HepG2 (cell line): ENCODE data around the gene PLK4. TPM values are rescaled to one million over a fixed set of nuclear protein-coding genes. Genes with fewer than 3 reads are reported as not detected.

Experiments used
- ATF2 ChIP-seq: sonication (generic); formaldehyde crosslinking; IDR thresholded peaks from 2 replicates; pipeline ENCODE4 v1.4.0; 2020; ENCODE audit warnings: missing genetic modification reagents
- GABPA ChIP-seq, 2 experiments: IDR thresholded peaks; 2 replicates each; pipeline ENCODE4 v1.6.1; 2011 to 2016; ENCODE audit warnings: low read depth in 2 of 2, low read length in 1 of 2, missing biosample characterization in 1 of 2, missing genetic modification characterization in 1 of 2
- HES4 ChIP-seq: sonication (generic); formaldehyde crosslinking; IDR thresholded peaks from 2 replicates; pipeline ENCODE4 v1.9.0; 2021; ENCODE audit warnings: mild to moderate bottlenecking, missing genetic modification reagents, borderline replicate concordance
- HNRNPLL ChIP-seq: fragments of 200-400 bp; formaldehyde crosslinking; IDR thresholded peaks from 2 replicates; pipeline ENCODE4 v1.6.1; 2017; ENCODE audit warnings: mild to moderate bottlenecking, low read depth, low read length; ENCODE audit not compliant: poor library complexity, severe bottlenecking
- ISX ChIP-seq: sonication (generic); formaldehyde crosslinking; conservative IDR thresholded peaks from 2 replicates; pipeline ENCODE4 v1.5.0; 2020; ENCODE audit warnings: missing genetic modification reagents
- MBD4 ChIP-seq: IDR thresholded peaks from 2 replicates; pipeline ENCODE4 v1.6.1; 2012; ENCODE audit warnings: low read length, inconsistent platforms, borderline replicate concordance
- MLXIP ChIP-seq: sonication (generic); formaldehyde crosslinking; IDR thresholded peaks from 2 replicates; pipeline ENCODE4 v1.9.0; 2021; ENCODE audit warnings: missing genetic modification reagents, borderline replicate concordance
- NR1H2 ChIP-seq: sonication (generic); formaldehyde crosslinking; IDR thresholded peaks from 2 replicates; pipeline ENCODE4 v1.8.1; 2022; ENCODE audit warnings: low read depth, missing genetic modification reagents, borderline replicate concordance
- PCBP1 ChIP-seq: fragments of 200-400 bp; formaldehyde crosslinking; IDR thresholded peaks from 2 replicates; pipeline ENCODE4 v1.6.1; 2017; ENCODE audit warnings: mild to moderate bottlenecking, low read depth, low read length, borderline replicate concordance
- SALL1 ChIP-seq: sonication (generic); formaldehyde crosslinking; IDR thresholded peaks from 2 replicates; pipeline ENCODE4 v1.8.0; 2022; ENCODE audit warnings: mild to moderate bottlenecking, missing genetic modification reagents
- USF2 ChIP-seq, 2 experiments: sonication (generic) in 1 of 2; formaldehyde crosslinking in 1 of 2; IDR thresholded peaks; 2 replicates each; pipeline versions ENCODE4 v1.5.1 to v1.6.1; 2011 to 2020; ENCODE audit warnings: borderline replicate concordance in 1 of 2, low read depth in 1 of 2, low read length in 1 of 2, mild to moderate bottlenecking in 1 of 2, missing genetic modification reagents in 1 of 2, moderate library complexity in 1 of 2
- ZNF136 ChIP-seq: sonication (generic); formaldehyde crosslinking; IDR thresholded peaks from 2 replicates; pipeline ENCODE4 v1.8.1; 2022; ENCODE audit warnings: low read depth, mild to moderate bottlenecking, moderate library complexity, missing genetic modification reagents
- ZNF274 ChIP-seq: sonication (generic); formaldehyde crosslinking; IDR thresholded peaks from 2 replicates; pipeline ENCODE4 v1.5.1; 2020; ENCODE audit warnings: mild to moderate bottlenecking, missing genetic modification reagents
- ZNF451 ChIP-seq: sonication (generic); formaldehyde crosslinking; IDR thresholded peaks from 2 replicates; pipeline ENCODE4 v1.5.0; 2020; ENCODE audit warnings: mild to moderate bottlenecking, missing genetic modification reagents
- ZNF580 ChIP-seq: IDR thresholded peaks from 2 replicates; pipeline ENCODE4 v1.6.1; 2016; ENCODE audit warnings: low read depth, borderline replicate concordance
- ZSCAN31 ChIP-seq: sonication (generic); formaldehyde crosslinking; IDR thresholded peaks from 2 replicates; pipeline ENCODE4 v1.5.0; 2020; ENCODE audit warnings: low read depth, mild to moderate bottlenecking, missing genetic modification reagents
- polyA plus RNA-seq, 8 experiments: library from polyadenylated mRNA; depleted of rRNA in 3 of 8; stranded (reverse) in 7 of 8; unstranded in 1 of 8; fragments of >200 nt; fragmentation: Illumina TruSeq in 4 of 8; extraction: Trizol in 4 of 8; gene quantifications; 2 replicates each; pipeline versions ENCODE4 v1.2.1 to v1.2.3, GENCODE V29; 2011 to 2016; ENCODE audit warnings: low read depth in 4 of 8, missing spikeins in 1 of 8, mixed read lengths in 1 of 8; ENCODE audit not compliant: insufficient read depth in 1 of 8
- total RNA-seq, 5 experiments: library from RNA; depleted of rRNA; stranded (reverse); fragments of >200 nt; fragmentation: Illumina TruSeq; extraction: Trizol; gene quantifications; 2 replicates each; pipeline ENCODE4 v1.2.3, GENCODE V29; 2016; ENCODE audit warnings: low read depth in 1 of 5
- TF ChIP-seq, protein P1 (sequence below): sonication (generic); formaldehyde crosslinking; IDR thresholded peaks from 2 replicates; pipeline ENCODE4 v1.5.0; 2020; ENCODE audit warnings: missing genetic modification reagents
- TF ChIP-seq, protein P2 (sequence below): sonication (generic); formaldehyde crosslinking; IDR thresholded peaks from 2 replicates; pipeline ENCODE4 v1.8.0; 2022; ENCODE audit warnings: mild to moderate bottlenecking, missing genetic modification reagents, moderate library complexity

PLK4 gene
- total and polyA plus RNA-seq, 2 of the 13 experiments (the other 11 are each of a cell fraction or from before 2014, with no cell fraction given), result 22.4 to 46.1 TPM

DNA sequence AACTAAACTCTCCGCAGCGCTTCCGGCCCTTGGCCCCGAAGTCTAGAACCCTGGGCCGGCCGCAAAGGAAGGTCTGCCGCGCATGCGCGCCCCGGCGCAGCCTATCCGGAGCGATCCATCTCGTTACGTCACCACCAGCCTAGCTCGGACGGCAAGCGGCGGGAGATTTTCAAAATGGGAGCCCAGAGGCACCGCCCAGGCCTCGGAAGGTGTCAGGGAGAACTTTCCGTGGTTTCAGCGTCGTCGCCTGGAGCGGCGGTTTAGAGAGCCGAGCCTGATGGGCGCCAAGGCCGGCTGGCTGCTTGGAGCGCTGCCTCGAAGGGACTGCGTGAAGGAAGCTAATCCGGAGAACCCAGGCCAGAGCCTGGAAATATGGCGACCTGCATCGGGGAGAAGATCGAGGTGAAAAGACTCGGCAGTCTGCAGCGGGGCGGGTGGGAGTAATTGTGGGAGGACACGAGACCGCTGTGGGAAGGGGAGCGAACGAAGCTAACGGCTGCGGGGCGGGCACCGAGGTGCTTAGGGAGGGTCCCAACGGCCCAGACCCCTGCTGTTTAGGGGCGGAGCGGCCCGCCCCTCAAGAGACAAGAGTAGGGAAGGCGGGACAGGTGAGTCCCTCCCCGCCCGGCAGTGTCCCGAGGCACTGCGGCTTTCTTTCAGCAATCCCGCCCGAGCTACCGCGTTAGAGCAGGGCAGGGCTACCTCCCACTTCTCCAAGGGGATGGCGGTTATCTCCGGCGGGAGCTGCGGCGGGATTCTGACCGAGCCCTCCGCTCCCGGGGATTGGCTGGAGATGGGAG lies at the start of gene PLK4 (continued):
- TF ChIP-seq, protein P1, sequence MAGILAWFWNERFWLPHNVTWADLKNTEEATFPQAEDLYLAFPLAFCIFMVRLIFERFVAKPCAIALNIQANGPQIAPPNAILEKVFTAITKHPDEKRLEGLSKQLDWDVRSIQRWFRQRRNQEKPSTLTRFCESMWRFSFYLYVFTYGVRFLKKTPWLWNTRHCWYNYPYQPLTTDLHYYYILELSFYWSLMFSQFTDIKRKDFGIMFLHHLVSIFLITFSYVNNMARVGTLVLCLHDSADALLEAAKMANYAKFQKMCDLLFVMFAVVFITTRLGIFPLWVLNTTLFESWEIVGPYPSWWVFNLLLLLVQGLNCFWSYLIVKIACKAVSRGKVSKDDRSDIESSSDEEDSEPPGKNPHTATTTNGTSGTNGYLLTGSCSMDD (CRISPR knock-in tag), result no peak
- peak; percentile 46; the same call in 1 of the 2 replicates for TF ChIP-seq ZNF274 (CRISPR knock-in tag)
- TF ChIP-seq, protein P2, sequence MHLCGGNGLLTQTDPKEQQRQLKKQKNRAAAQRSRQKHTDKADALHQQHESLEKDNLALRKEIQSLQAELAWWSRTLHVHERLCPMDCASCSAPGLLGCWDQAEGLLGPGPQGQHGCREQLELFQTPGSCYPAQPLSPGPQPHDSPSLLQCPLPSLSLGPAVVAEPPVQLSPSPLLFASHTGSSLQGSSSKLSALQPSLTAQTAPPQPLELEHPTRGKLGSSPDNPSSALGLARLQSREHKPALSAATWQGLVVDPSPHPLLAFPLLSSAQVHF (CRISPR knock-in tag), result 0 out of 2 replicates have a peak, but pooled peaks have one; percentile 41
- no peak for TF ChIP-seq MLXIP (CRISPR knock-in tag)
- TF ChIP-seq ZNF136 (CRISPR knock-in tag), result 0 out of 2 replicates have a peak, but pooled peaks have one; percentile 27
- no peak for TF ChIP-seq USF2 (IDR thresholded peaks at IDR 0.05; ENCODE audit: low read depth, low read length)
- no peak for TF ChIP-seq USF2 (CRISPR knock-in tag; IDR thresholded peaks at IDR 0.05; ENCODE audit: borderline replicate concordance)
- peak; percentile 67 for TF ChIP-seq SALL1 (CRISPR knock-in tag)
- peak; percentile 78 for TF ChIP-seq ATF2
- TF ChIP-seq GABPA (IDR thresholded peaks at IDR 0.05; ENCODE audit: low read depth, low read length), result no peak
- peak; percentile 74 for TF ChIP-seq GABPA (CRISPR knock-in tag; IDR thresholded peaks at IDR 0.05; ENCODE audit: low read depth)
- 0 out of 2 replicates have a peak, but pooled peaks have one; percentile 32 for TF ChIP-seq PCBP1
- peak; percentile 81; the same call in 1 of the 2 replicates for TF ChIP-seq HES4 (CRISPR knock-in tag)
- no peak for TF ChIP-seq MBD4
- 0 out of 2 replicates have a peak, but pooled peaks have one; percentile 46 for TF ChIP-seq ISX (CRISPR knock-in tag)
- peak; percentile 86 for TF ChIP-seq HNRNPLL
- peak; percentile 57; the same call in 1 of the 2 replicates for TF ChIP-seq NR1H2 (CRISPR knock-in tag)
- TF ChIP-seq ZSCAN31 (CRISPR knock-in tag), result peak; percentile 91
- TF ChIP-seq ZNF580, result peak; percentile 61
- TF ChIP-seq ZNF451, result 0 out of 2 replicates have a peak, but pooled peaks have one; percentile 18
